HG03108 (cell line): Measurements from ENCODE around the gene DCDC2.
"Not testable (repeated sequence)": the region's sequence is repeated elsewhere in the genome, so short reads cannot be mapped to it uniquely, and the experiment has no call there.

Experiments
- ATAC-seq: cut with Tn5 transposase; IDR thresholded peaks from one replicate; pipeline ENCODE4 v1.9.1; 2021; ENCODE audit warnings: moderate library complexity; ENCODE audit not compliant: unreplicated experiment

DCDC2 gene

DNA sequence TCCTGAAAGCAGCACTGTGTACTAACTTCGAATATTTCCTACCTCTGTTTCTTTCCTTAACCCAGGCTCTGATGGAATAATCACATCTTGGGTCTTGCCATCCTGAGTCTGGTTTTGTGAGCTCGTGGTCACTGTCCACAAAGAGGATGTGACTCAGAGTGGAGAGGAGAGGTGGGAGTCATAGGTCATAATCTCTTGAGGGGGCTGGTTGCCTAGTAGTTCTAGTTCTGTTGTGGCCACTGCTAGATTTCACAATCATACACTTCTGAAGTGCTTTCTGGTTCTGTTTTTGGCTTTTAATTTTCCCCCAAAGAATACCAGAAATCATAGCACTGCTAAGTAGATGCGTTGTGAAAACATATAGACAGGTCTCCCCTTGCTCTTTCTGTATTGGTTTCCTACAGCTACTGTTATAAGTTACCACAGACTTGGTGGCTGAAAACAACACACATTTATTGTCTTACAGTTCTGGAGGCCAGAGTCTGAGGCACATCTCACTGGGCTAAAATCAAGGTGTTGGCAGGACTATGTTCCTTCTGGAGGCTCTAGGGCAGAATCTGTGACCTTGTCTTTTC, 129.1 kb downstream of the DCDC2 start:
- ATAC-seq: no peak

DNA sequence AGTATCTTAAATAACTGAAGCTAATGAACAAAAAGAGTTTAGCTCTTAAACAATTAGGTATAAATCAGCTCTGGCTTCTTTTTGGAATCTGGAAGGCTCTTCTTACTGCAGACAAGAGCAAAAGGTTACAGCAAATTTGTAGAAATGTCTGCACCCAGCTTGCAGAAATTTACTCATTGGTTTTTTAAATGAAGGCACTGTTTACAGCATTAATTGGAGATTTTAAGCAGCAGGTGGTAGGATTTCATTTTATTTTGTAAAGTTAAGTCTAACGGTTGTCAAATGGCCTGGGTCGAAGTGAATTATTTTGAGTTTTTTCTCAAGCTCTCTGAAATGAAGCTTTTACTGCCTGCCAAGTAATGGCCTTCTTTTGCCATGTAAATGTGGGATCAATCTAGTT, 129.7 kb downstream of the DCDC2 start:
- no peak for ATAC-seq

DNA sequence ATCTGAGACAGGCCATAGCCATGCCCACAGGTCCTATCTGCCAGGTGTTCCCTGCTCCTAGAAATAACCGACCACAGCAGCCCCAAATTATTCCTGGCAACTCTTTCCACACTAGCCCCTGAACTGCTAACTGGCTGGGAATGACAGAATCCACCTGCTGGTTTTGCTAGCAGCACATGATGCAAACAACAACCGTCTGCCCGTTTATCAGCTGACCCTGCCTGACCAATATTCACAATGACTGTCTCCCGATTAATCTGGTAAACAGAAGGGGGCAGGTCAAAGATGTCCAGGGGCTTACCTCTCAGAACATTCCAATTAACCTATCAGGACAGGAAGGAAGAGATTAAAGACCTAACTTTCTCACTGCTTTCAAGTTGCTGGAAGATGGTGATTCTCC, 130.3 kb downstream of the DCDC2 start:
- no peak for ATAC-seq

DNA sequence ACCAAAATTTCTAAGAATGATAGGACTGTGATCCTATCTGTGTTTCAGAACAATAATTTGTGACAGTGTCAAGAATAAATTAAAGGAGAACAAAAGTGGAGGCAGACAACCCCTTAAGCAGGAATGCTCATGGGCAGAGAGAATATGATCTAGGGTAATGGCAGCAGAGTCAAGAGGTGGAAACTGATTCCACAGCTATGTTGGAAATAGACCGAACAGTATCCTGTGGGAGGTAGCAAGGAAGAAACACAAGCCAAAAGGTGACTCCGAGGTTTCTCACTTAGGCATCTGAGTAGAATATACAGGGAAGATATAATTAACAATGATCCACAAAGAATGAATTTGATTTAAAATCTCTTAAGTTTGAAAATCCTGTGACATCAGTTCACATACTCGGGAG, 131.3 kb downstream of the DCDC2 start:
- no peak for ATAC-seq

DNA sequence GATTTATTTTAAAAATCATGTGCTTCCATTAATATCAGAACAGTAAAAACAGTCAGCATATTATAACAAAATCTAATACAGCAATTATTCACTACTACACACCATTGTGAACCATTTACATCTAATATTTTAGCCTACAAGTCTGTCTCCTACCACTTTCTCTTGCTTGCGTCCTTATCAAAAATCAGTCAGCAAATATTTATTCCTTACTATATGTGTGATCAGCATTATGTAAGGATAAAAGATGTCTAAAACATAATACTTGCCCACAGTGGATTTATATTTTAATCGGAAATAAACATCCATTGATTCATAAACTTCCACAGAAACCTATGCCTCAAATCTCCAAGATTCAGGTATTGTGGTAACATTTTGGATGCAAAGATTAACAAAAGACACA, 132.0 kb downstream of the DCDC2 start:
- ATAC-seq: no peak

DNA sequence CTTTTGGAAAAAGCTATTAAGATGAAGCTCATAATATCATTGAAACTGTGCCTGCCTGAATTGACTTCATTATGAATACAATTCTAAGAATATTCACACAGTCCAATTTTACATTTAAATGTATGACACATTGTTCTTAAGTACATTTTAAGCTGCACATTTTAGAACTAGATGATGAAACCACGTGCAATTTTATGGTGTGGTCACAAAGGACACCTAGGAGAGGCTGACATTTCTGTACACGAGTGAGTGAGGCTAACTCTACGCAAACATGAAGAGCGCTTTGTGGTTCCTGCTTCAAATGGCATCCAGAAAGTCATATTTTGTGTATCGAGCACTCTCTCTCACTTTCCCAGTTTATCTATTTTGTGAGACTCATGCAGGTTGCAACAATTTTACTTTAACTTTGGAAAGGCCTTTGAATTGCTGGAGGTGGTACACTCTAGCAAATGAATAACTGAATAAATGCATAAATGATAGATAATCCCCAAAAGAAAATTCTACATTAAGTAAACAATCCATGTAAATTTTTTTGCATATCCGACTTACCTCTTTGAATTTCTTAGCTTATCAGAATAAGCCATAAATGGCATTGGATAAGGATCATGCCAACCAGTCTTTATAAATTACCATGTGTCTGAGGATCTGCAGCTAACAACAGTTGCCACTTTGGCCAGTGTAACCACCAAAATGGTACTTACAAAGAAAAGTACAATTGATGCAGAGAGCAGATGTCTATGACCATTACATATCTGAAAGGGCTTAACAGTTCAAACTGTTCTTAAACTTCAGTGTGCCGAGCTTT, 134.5 kb downstream of the DCDC2 start:
- ATAC-seq: no peak

DNA sequence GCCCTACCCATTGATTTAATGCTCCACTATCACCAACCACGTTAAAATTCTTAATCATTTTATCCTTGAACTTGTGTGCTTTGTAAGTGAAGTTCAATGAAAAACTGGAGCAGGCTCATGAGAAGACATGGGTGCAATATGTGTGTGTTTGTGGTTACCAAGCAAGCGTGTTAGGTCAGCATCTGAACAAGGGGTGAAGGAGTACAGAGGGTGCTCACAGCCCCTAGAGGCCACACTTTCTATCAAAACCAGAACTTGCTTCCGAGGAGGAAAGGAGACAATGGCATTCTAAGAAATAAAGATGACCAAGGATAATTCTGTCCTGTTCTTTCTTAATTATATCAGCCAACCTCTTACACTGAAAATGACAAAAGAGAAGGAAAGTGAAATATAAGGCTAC, 138.2 kb downstream of the DCDC2 start:
- ATAC-seq: no peak

DNA sequence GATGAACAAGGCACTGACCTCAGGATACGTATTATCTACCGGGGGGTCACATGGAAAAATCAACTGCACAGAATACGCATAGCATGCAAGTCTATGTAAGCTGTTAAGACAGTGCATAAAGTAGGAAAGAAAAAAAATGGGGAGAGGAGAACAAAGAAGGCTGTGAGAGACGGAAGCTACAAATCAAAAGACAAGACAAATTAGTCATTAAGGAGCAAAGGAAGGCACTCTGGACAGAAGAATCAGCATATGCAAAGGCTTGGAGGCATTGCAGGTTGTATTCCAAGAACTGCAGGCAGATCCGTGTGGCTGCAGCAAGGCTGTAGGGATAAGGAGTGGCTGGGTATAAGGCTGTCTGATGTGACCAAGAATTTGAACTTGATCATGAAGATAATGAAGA, 142.9 kb downstream of the DCDC2 start:
- ATAC-seq: no peak

DNA sequence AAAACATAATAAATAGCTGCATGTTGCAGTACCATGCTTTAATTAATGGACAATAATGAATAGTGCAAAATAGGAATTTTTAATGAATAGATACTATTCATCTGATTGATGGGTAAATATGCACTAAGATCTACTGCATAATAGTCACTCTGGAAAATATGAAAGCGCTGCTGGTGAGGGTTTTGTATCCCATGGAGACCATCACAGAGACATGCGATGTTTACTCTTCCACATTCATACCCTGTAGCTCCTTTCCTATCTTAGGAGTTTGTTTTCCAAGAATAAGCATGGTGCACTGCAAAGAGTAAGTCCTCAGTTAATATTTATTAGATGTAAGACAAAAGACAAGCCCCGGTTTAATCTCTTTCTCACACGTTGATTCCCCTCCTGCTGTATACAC, 150.4 kb downstream of the DCDC2 start:
- no peak for ATAC-seq

DNA sequence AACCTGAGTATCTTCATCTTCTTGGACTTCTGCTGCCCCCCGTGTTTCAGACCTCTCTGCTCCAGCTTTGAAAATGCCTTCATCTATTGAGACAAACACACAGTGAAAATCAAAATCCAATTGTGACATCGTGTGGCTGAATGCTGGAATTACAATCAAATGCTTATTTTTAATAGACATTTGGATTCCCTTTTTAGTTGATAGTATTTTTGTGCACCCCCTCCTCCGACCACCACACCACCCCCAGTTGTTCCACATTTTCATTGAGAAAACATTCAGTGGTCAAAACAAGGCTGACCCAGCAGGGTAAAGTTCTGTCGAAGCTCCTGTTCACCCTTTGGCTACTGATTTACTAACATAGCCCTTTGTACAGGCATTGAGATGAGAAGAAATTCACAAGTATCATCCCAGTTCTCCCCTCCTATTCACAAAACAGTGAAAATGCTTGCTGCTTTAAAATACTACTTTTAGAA, 152.8 kb downstream of the DCDC2 start:
- no peak for ATAC-seq

DNA sequence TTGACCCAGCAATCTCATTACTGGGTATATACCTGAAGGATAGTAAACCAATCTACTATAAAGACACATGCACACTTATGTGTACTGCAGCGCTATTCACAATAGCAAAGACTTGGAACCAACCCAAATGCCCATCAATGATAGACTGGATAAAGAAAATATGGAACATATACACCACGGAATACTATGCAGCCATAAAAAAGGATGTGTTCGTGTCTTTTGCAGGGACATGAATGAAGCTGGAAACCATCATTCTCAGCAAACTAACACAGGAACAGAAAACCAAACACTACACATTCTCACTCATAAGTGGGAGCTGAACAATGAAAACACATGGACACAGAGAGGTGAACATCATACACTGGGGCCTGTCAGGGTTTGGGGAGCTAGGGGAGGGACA, 153.7 kb downstream of the DCDC2 start:
- not testable (repeated sequence) for ATAC-seq

DNA sequence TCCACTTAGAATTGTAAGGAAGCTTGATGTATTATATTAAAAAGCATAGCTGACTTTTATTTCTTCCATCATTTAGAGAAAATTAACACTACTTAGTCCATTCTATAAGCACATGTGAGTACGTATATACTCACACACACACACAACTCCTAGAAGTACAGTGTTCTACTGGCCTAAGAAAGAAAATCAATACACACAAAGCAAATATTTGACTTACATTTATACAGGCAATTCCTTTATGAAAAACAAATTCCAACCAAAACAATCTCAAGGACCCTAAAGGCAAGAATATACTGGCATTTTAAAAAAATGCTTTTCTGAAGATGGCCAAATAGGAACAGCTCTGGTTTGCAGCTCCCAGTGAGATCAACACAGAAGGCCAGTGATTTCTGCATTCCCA, 160.0 kb downstream of the DCDC2 start:
- no peak for ATAC-seq

DNA sequence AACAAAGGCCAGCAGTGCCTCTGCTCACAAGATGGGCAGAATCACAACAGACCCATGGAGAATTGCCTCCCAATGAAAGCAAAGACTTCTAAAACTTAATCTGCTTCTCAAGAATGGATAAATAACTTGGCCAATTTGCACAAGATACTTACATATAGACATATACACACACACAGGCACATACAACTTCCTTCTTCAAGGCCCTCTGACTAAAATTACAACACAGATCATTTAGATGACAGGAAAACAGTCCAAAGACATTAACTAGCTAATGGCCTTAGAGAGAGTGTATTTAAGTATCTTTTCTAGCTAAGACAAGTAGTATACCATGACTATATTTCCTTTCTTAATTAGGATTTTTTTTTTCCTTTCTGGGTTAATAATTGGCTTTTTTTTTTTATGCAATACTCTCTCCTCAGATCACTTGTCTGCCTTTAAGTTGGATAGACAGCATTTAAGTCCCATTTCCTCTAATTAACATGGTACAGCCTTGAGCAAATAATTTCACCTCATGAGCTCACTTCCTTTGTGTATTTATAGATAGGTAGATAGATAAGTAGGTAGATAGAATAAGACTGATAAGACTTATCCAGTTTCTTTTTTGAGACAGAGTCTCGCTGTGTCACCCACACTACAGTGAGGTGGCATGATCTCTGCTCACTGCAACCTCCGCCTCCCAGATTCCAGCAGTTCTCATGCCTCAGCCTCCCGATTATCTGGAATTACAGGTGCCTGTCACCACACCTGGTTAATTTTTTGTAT, 161.8 kb downstream of the DCDC2 start:
- ATAC-seq: no peak

DNA sequence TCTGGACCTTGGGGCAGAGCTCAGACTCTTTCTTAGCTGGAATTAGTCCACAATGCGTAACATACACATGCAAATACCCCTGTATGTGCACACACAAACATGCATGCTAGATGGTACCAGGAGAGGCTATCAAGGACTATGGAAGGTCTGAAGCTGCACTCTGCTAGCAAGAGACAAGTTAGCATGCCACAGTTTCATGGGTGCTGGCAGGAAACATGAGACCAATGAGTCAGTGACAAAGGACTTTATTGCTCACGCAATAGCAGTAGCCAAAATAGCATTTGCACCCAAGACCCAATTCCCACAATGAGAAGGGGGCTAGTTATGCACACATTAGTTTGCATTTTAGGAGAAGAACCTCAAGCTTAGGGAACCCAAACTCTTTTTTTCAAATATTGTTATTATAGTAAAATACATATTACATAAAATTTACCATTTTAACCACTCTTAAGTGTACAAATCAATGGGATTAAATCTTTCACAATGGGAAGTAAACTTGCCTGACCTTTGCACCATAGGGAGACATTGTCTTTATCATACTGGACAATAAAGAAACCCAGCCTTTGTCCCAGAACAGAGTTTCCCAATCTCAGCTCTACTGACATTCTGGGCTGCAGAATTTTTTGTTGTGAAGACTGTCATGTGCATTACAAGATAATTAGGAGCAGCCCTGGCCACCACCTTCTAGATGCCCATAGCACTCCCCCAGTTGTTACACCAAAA, 162.7 kb downstream of the DCDC2 start:
- ATAC-seq: no peak

DNA sequence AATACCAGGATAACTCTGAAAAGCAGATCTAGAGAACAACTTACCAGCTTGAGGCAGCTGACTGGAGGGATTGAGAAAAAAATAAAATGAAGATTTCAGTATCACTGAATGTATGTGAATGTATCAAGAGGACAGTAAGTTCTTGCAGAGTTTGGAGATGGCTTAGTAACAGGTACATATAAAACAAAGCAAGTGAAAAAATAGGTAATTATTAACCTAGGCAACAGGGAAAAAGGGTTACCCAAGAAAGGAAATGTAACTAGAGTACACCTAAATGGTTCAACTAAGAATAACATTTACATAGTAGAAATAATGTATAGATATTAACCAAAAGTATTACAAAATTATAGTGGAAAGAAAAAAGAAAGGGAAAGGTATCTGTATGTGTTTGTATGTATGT, 164.5 kb downstream of the DCDC2 start:
- no peak for ATAC-seq

DNA sequence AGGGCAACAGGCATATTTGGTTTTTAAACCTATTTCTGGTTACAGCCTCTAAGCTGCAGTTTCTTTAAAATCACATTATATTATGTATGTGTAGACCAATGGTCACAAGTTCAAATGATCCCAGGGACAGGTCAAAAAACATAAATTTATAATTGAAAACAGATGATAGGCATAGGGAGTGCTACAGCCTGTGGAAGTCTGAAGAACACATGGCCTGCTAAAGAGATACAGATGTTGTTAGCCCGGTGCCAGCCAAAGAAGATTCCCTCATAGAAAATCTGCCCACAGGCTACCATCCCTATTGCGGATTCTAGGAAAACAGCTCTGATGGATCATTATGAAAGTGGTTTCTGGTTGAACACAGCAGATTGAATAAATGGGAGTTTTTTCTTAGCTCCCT, 166.5 kb downstream of the DCDC2 start:
- ATAC-seq: no peak

DNA sequence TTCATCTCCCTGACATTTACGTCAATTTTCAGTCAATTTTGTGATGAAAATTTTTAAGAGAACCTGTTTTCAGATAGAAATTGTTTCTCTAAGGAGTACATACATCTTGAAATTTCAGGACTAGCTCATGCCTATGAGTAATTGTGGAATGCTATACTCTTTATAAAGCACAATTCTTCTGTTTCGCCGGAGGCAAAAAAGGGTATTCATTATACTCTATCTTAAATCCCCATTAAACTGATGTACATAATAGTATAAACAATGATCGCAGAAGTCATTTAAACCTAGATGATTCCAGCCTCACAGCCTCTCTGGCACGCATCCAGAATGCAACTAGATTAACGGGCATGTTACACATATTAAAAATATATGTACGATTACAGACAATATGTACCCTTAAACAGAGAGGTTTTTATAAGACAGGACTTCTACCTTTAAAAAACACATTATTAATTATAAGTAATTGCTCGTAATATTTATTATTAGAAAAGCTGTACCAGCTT, 169.2 kb downstream of the DCDC2 start:
- no peak for ATAC-seq

DNA sequence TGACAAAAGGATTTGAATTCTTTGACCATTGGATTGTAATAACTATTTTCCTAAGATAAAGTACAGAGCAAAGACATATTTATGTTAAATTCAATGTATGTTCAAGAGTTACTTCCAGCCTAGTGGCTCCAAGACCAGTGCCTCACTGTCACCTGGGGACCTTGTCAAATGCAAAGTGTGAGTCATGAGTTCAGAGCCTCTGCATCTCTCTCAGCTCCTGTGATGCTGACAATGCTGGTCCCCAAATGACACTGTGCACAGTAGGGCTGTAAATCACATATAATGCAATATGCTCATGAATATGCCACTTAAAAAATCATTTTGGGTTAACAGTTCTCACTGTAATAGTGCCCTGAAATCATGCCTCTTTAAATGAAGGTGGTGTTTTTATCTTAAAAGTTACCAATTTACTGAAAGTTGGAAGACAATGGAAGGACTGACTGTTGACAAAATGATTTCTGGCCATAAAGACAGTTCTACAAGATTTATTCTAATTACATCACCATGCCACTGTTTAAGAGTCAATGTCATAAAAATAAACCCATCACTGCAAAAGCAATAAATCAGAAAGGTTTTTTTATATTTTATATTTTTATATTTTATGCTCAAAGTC, 169.8 kb downstream of the DCDC2 start:
- ATAC-seq: no peak

DNA sequence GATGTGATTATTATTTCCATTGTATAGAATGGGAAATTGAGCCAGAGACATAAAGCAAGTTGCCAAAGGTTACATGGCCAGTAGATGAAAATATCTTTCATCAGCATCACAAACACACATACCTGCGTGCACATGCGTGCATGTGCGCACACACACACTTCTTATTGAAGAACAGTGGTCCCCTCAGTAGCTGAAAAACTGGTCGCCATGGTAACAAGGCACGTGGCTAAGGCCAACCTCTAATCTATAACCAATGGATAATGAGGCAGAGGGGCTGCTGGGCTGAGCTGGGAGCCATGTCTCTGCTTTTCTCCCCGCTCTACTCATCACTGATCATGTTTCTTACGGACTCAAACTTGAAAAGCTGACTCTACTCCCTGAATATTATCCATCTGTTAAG, 171.5 kb downstream of the DCDC2 start:
- ATAC-seq: no peak

DNA sequence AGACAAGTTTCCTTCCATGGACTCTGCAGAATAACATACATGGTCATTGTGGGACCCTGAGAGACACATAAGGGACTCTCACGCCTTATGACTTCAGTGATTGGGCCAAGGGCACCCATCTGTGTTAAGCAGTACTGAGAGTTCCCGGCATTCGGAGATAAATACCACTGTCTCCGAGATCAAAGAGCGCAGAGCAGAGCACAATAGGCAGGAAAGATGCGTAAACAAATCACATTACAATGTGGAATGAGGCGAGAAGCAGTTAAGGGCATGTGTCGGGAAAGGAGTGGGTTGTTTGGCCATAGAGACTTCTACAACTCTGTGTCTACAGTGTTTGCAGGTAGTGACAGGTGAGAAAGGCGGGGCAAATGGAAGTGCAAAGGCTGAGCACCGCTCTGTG, 174.3 kb downstream of the DCDC2 start:
- no peak for ATAC-seq

DNA sequence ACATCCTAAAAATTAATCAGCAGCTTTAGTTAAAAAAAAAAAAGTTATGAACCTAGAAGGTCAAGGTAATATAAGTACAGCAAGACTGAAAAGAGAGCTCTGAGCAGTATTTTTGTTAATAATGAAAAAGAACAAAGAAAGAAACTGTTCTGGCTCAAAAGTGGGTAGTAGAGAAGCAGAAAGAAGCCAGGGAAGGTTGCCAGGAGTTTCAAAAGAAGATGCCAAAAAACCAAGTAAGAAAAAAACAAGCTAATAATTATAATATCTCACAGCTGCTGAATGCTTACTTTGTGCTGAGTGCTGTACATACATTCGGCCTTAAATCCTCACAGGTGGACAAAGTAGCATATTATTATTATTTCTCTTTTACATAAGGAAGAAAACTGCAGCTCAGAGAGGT, 200.0 kb downstream of the DCDC2 start:
- ATAC-seq: no peak
